ENCODE data around the gene CELA3A. TPM values are rescaled to one million over a fixed set of nuclear protein-coding genes. Genes with fewer than 3 reads are reported as not detected.
A peak's percentile ranks its signal among the peaks of the same experiment; 100 is the strongest.

CELA3A gene
- total RNA-seq, 4 donors from 2014 or later: not detected

DNA sequence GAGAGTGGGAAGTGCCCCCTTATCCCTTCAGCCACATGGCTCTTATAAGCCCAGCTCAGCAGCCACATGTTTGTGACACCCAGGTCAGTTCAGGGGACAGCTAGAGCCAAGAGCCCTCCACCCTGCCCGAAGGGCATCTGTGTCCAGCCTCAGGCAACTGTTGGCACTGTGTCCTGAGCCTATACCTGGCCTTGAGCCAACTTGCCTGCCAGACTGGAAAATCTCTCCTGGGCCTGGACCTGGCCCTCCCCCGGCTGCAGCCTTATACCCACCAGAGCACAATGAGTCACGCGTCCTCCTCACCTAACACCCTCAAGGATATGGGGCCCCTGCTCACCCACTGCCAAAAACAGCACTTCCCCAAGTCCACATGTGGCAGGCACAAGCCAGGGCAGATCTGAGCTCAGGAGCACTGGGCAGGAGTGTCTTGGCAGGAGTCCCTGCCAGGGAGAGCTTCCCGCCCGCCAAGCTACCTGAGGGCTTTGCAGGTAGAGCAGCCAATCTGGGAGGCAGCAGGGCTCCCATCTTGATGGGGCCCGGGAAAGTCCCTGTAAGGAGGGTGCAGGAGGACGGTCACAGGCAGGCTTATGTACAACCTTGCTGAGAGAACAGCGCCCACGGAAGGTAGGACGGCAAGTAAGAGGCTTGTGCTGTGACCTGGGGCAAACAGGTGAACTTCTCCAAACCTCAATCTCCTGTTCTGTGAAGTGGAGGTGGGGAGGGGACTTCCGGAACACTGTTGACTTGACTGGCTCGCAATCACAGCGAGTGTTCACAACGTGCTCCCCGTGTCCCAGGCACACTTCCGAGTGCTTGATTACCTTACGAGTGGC lies 44.5 kb upstream of the CELA3A start:
- H3K4me3 ChIP-seq: no peak overlapping the region

DNA sequence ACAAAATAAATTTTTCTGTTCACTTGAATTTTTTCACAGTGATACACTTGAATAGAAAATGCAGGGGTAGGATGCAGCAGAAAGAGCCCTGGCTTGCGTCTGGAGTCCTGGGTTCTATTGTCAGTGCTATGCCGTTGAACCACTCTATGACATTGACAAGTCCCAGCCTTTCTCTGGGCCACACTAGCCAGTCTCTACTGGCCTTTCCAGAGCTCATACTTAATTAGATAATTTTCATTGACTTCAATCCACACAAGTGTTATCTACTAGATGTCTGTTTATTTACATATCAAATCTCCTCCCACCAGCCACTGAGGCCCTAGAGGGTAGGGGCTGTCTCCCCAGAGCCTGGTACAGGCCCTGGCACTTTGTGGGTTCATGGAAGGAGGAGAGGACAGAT lies 40.1 kb upstream of the CELA3A start:
- no peaks in the 10 kb centered on the region for H3K27me3 ChIP-seq
- intact Hi-C loops (cut with DNase I): loop anchor here (10.0 kb wide), 1 partner anchor 257 kb away; no protein-coding TSS in a partner anchor
- H3K4me3 ChIP-seq: no peak overlapping the region
- H3K36me3 ChIP-seq: no peaks in the 10 kb centered on the region
- no peaks in the 10 kb centered on the region for H3K9me3 ChIP-seq
- WGBS, 2 donors: 41 to 68% methylated on average over 2 of the region's 2 CpGs
- H3K27ac ChIP-seq: peak overlapping the region in 2 of 4 donors; percentile 22 to 33
- peaks cover 10 to 54% (median 25%) of the 10 kb centered on the region in 3 donors for H3K4me1 ChIP-seq
- DNase-seq: no peak
- TF ChIP-seq, protein P1, sequence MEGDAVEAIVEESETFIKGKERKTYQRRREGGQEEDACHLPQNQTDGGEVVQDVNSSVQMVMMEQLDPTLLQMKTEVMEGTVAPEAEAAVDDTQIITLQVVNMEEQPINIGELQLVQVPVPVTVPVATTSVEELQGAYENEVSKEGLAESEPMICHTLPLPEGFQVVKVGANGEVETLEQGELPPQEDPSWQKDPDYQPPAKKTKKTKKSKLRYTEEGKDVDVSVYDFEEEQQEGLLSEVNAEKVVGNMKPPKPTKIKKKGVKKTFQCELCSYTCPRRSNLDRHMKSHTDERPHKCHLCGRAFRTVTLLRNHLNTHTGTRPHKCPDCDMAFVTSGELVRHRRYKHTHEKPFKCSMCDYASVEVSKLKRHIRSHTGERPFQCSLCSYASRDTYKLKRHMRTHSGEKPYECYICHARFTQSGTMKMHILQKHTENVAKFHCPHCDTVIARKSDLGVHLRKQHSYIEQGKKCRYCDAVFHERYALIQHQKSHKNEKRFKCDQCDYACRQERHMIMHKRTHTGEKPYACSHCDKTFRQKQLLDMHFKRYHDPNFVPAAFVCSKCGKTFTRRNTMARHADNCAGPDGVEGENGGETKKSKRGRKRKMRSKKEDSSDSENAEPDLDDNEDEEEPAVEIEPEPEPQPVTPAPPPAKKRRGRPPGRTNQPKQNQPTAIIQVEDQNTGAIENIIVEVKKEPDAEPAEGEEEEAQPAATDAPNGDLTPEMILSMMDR (IDR thresholded peaks at IDR 0.05): no peak
- TF ChIP-seq POLR2A (IDR thresholded peaks at IDR 0.05): no peak

More for the DNA sequence above, 44.5 kb upstream of the CELA3A start:
- no peak for DNase-seq
- peak overlapping the region; percentile 60 to 82 (median 82) for H3K27ac ChIP-seq
- no peaks in the 10 kb centered on the region for H3K9me3 ChIP-seq
- H3K36me3 ChIP-seq: no peaks in the 10 kb centered on the region
- intact Hi-C loops (cut with DNase I): no loop called here
- peaks cover 23 to 40% (median 28%) of the 10 kb centered on the region in 3 donors for H3K4me1 ChIP-seq
- TF ChIP-seq POLR2A (IDR thresholded peaks at IDR 0.05): no peak
- TF ChIP-seq, protein P1 (IDR thresholded peaks at IDR 0.05): peak in 1 of 6 experiments; percentile 15
- WGBS, 2 donors: 16 to 35% methylated on average over 8 to 12 of the region's 18 CpGs
- no peaks in the 10 kb centered on the region for H3K27me3 ChIP-seq

- no peaks in the 10 kb centered on the region for H3K27me3 ChIP-seq
- H3K36me3 ChIP-seq: no peaks in the 10 kb centered on the region
- intact Hi-C loops (cut with DNase I): loop anchor here (10.0 kb wide), 1 partner anchor 257 kb away; no protein-coding TSS in a partner anchor
- H3K4me1 ChIP-seq: peaks cover 6 to 50% (median 21%) of the 10 kb centered on the region in 3 donors
- H3K9me3 ChIP-seq: no peaks in the 10 kb centered on the region
- no CpG with 5 or more reads among the region's 2 CpGs for WGBS, 2 donors
- peak overlapping the region in 2 of 4 donors; percentile 22 to 33 for H3K27ac ChIP-seq
- no peak for TF ChIP-seq POLR2A (IDR thresholded peaks at IDR 0.05)
- TF ChIP-seq, protein P1 (IDR thresholded peaks at IDR 0.05): no peak
- H3K4me3 ChIP-seq: no peak overlapping the region
- no peak for DNase-seq
Measured at GRCh38 chr1:21961799-21962198, 39.7 kb upstream of the CELA3A start.

- no peaks in the 10 kb centered on the region for H3K9me3 ChIP-seq
- H3K4me3 ChIP-seq: no peak overlapping the region
- intact Hi-C loops (cut with DNase I): loop anchor here (10.0 kb wide), 1 partner anchor 259 kb away; no protein-coding TSS in a partner anchor
- H3K27me3 ChIP-seq: no peaks in the 10 kb centered on the region
- no peak for DNase-seq
- peaks cover 0 to 31% (median 8%) of the 10 kb centered on the region in 3 donors for H3K4me1 ChIP-seq
- TF ChIP-seq POLR2A (IDR thresholded peaks at IDR 0.05): no peak
- TF ChIP-seq, protein P1 (IDR thresholded peaks at IDR 0.05): peak; percentile 85 to 95 (median 90)
- no peaks in the 10 kb centered on the region for H3K36me3 ChIP-seq
- H3K27ac ChIP-seq: no peak overlapping the region
- WGBS, 2 donors: 44 to 51% methylated on average over 8 to 11 of the region's 11 CpGs
Measured at GRCh38 chr1:21963477-21964217, 37.8 kb upstream of the CELA3A start.

Data from esophagus squamous epithelium (tissue), 5 donors.